ENCODE measurements around the gene MGAM2. TPM values are rescaled to one million over a fixed set of nuclear protein-coding genes. Genes with fewer than 3 reads are reported as not detected.

MGAM2 gene
- total and polyA plus RNA-seq, 2 of the 4 experiments (the other 2 are of a cell fraction): not detected

DNA sequence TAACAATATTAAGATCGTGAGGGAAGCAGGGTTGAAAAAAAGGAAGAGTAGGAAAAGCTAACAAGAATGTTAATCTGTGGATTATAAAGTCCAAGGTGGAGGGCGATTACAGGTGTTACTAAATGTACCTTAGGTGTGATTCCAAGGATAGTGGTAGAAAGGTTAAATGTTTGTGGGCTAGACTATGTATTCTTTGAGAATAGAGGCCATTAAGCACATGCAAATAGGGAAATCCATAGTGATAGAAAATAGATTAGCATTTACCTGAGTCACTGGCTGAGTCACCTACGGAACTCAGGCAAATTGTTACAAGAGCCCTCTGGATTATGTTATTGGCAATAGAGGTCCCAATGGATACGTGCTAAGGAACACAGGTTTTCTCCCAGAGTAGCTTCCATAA lies 9.0 kb downstream of the MGAM2 start:
- ATAC-seq (ENCODE audit: low read depth): no peak

More for the DNA sequence above, 9.0 kb downstream of the MGAM2 start:
- Histone ChIP-seq H4K20me1 (ENCODE audit: insufficient read depth, low read length) (no peaks in the 10 kb centered on the region), H3K4ac (ENCODE audit: low read depth, low read length) (no peak overlapping the region), H2BK120ac (ENCODE audit: low read depth, low read length) (no peak overlapping the region), H2BK15ac (ENCODE audit: low read depth, low read length) (no peak overlapping the region), H3K27me3 (ENCODE audit: control insufficient read depth, insufficient read depth, low read length) (no peaks in the 10 kb centered on the region), H3K23ac (ENCODE audit: low read depth, low read length) (no peak overlapping the region), H3K9me1 (ENCODE audit: insufficient read depth, low read length) (no peaks in the 10 kb centered on the region), H3K14ac (replicated peaks; ENCODE audit: low read depth, low read length) (no peak overlapping the region), H4K8ac (ENCODE audit: low read depth in 2 of 2, low read length in 2 of 2) (no peak overlapping the region), H4K91ac (ENCODE audit: insufficient read depth, low read depth, low read length) (no peak overlapping the region), H2BK5ac (ENCODE audit: low read depth, low read length, poor library complexity, severe bottlenecking) (no peak overlapping the region), H3K4me1 (ENCODE audit: control insufficient read depth, insufficient read depth, low read length) (no peaks in the 10 kb centered on the region), H3K56ac (ENCODE audit: extremely low read depth, insufficient read depth, low read length) (no peak overlapping the region), H3K36me3 (ENCODE audit: control insufficient read depth, insufficient read depth, low read length) (no peaks in the 10 kb centered on the region), H2AFZ (replicated peaks; ENCODE audit: low read length, poor library complexity) (no peak overlapping the region), H2BK20ac (ENCODE audit: low read depth, low read length) (no peak overlapping the region), H2AK5ac (ENCODE audit: low read depth, low read length) (no peak overlapping the region), H3K18ac (ENCODE audit: low read depth, low read length) (no peak overlapping the region), H3K79me1 (ENCODE audit: low read depth in 1 of 2, low read length in 2 of 2) (no peaks in the 10 kb centered on the region), H3K4me3 (ENCODE audit: insufficient read depth, low read depth, low read length) (no peak overlapping the region), H3K27ac (ENCODE audit: insufficient read depth, low read length) (no peak overlapping the region), H3K9ac (ENCODE audit: low read depth, low read length) (no peak overlapping the region), H4K5ac (ENCODE audit: low read depth, low read length) (no peak overlapping the region), H3K4me2 (ENCODE audit: low read depth, low read length) (no peak overlapping the region), H3K9me3 (ENCODE audit: control insufficient read depth, insufficient read depth, low read length) (peaks cover 4% of the 10 kb centered on the region), H2AK9ac (replicated peaks; ENCODE audit: low read depth, low read length, poor library complexity) (no peak overlapping the region)
- intact Hi-C loops (cut with micrococcal nuclease) (no loop called here), in situ Hi-C loops (cut with MboI; ENCODE audit: low sequenced_read_pairs) (no loop called here), dilution Hi-C loops (cut with HindIII; ENCODE audit: low sequenced_read_pairs, unreplicated experiment) (no loop called here)
- TF ChIP-seq POLR2A (IDR thresholded peaks at IDR 0.05; ENCODE audit: low read depth, low read length) (no peak), MAFK (IDR thresholded peaks at IDR 0.05; ENCODE audit: low read depth, low read length) (no peak), MAZ (IDR thresholded peaks at IDR 0.05; ENCODE audit: borderline replicate concordance, low read depth, low read length) (no peak), CEBPB (IDR thresholded peaks at IDR 0.05; ENCODE audit: low read depth, low read length) (no peak), RFX5 (IDR thresholded peaks at IDR 0.05; ENCODE audit: low read depth, low read length) (no peak), BHLHE40 (IDR thresholded peaks at IDR 0.05; ENCODE audit: low read depth, low read length) (no peak)
- TF ChIP-seq, protein P1, sequence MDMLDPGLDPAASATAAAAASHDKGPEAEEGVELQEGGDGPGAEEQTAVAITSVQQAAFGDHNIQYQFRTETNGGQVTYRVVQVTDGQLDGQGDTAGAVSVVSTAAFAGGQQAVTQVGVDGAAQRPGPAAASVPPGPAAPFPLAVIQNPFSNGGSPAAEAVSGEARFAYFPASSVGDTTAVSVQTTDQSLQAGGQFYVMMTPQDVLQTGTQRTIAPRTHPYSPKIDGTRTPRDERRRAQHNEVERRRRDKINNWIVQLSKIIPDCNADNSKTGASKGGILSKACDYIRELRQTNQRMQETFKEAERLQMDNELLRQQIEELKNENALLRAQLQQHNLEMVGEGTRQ (IDR thresholded peaks at IDR 0.05; ENCODE audit: low read depth, low read length): no peak
- no peak for DNase-seq
- ChIA-PET POLR2A (ENCODE audit: unreplicated experiment) (no interaction called here), CTCF (no interaction called here)
- 14% methylated on average over 1 of the region's 4 CpGs; no CpG with 5 or more reads in 1 of the 2 experiments for whole genome bisulfite sequencing, 2 experiments (ENCODE audit: extremely low coverage in 2 of 2, insufficient read length in 1 of 2)
- BruUV-seq (replicated peaks): no TSS peak

All from IMR-90 (cell line).